Right lobe of liver (tissue), 6 donors: Measurements from ENCODE around the gene ARHGAP30. TPM values are rescaled to one million over a fixed set of nuclear protein-coding genes. Genes with fewer than 3 reads are reported as not detected.

Experiments used
- ATAC-seq, 4 donors: fragments of 200-7000 bp; cut with Tn5 transposase; one replicate each; pipeline ENCODE4 v1.9.1; 2020; ENCODE audit warnings: mild to moderate bottlenecking in 4 of 4, moderate library complexity in 4 of 4
- DNase-seq, 3 donors: peaks; one replicate each; pipeline ENCODE4 v3.0.0-alpha.2; 2020
- H3K27ac ChIP-seq, 3 donors: fragments of 200-600 bp; one replicate each; pipeline ENCODE4 v1.8.0; 2022
- H3K27me3 ChIP-seq, 2 donors: fragments of 200-600 bp; one replicate each; pipeline ENCODE4 v1.8.0; 2022
- H3K36me3 ChIP-seq, 4 donors: fragments of 200-600 bp; sonication (generic) in 1 of 4; one replicate each; pipeline versions ENCODE4 v1.5.1 to v1.8.0; 2017 to 2022; ENCODE audit warnings: control low read depth in 1 of 4
- H3K4me1 ChIP-seq, 4 donors: fragments of 200-600 bp; sonication (generic) in 1 of 4; one replicate each; pipeline versions ENCODE4 v1.5.1 to v1.8.0; 2017 to 2022; ENCODE audit warnings: control low read depth in 1 of 4
- H3K4me3 ChIP-seq, 3 donors: fragments of 200-600 bp; one replicate each; pipeline ENCODE4 v1.8.0; 2022
- H3K9me3 ChIP-seq, 4 donors: fragments of 200-600 bp; sonication (generic) in 1 of 4; one replicate each; pipeline versions ENCODE4 v1.5.1 to v1.8.0; 2017 to 2022; ENCODE audit warnings: control low read depth in 1 of 4
- CTCF ChIP-seq, 4 donors: fragments of 200-600 bp in 3 of 4; fragments of 450-650 bp in 1 of 4; IDR thresholded peaks; one replicate each; pipeline versions ENCODE4 v1.5.1 to v1.8.0; 2016 to 2022; ENCODE audit warnings: antibody characterized with exemption in 4 of 4, mild to moderate bottlenecking in 2 of 4
- POLR2A ChIP-seq: fragments of 450-650 bp; IDR thresholded peaks from one replicate; pipeline ENCODE4 v1.6.1; 2017; ENCODE audit warnings: antibody characterized with exemption, mild to moderate bottlenecking
- WGBS: methylation state at CpG from one replicate; pipeline ENCODE4 v1.1.6; 2018; ENCODE audit warnings: low coverage, low lambda C conversion rate; ENCODE audit not compliant: insufficient coverage; ENCODE audit errors: missing lambda C conversion rate; 5-methylcytosine and 5-hydroxymethylcytosine counted together
- intact Hi-C, 2 donors: fragments of 100-400 bp; cut with DNase I; formaldehyde crosslinking; loops; one replicate each; pipeline versions ENCODE4 v1.11.2 to v1.14.1; 2022
- total RNA-seq, 6 experiments: library from RNA; depleted of rRNA in 2 of 6; stranded (reverse); fragments of >200 nt in 2 of 6; fragmentation: NEBNext Ultra II Directional in 3 of 6; extraction: Animal tissue kit (Norgen Biotek cat#: 25700) in 3 of 6; gene quantifications; one replicate each; pipeline versions ENCODE4 v1.1.0 to v1.2.4, GENCODE V29; 2016 to 2023
- donor health status: DM: no; HTN: yes; CAD: no.
- donor health status: DM: no; HTN: no; CAD: no.
- donor health status: DM: no; HTN: no; CAD: no.
- donor health status: DM: no; HTN: yes; CAD: no.
- donor health status: DM: no; HTN: yes; CAD: no.

The ARHGAP30 gene
- total RNA-seq, 6 experiments from 2014 or later, result 2.8 to 7.4 (median 3.6) TPM

DNA sequence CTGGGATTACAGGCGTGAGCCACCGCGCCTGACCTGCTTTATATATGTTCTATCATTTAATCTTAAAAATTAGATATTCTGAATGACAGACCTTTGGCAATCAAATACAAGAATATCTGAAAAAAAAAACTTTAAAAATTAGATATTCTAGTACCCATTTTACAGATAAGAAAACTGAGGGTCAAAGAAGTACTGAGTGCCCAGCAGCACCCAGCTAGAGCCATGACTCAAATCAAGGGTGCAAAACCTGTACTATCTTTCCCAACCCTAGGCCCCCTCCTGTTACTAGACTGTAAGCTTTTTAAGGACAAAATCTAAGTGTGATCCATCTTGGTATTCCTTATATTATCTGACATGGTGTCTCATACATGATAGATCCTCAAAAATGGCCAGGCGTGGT, 8.3 kb downstream of the ARHGAP30 start:
- Histone ChIP-seq H3K9me3 (no peaks in the 10 kb centered on the region), H3K36me3 (no peaks in the 10 kb centered on the region), H3K4me1 (no peaks in the 10 kb centered on the region), H3K27ac (no peak overlapping the region), H3K27me3 (no peaks in the 10 kb centered on the region), H3K4me3 (no peak overlapping the region)
- no peak for TF ChIP-seq POLR2A
- no peak for DNase-seq
- 88% methylated on average over 4 of the region's 4 CpGs for WGBS
- no peak for ATAC-seq
- intact Hi-C loops, result no loop called here

GRCh38 chr1:161059293-161059692, 10.4 kb downstream of the ARHGAP30 start:
- H3K27ac ChIP-seq, result no peak overlapping the region
- intact Hi-C loops, result no loop called here
- H3K4me3 ChIP-seq, result no peak overlapping the region
- no peaks in the 10 kb centered on the region for H3K36me3 ChIP-seq
- ATAC-seq, result no peak
- DNase-seq, result no peak
- TF ChIP-seq CTCF (IDR thresholded peaks at IDR 0.05), result no peak
- TF ChIP-seq POLR2A, result no peak
- 77% methylated on average over 6 of the region's 6 CpGs for WGBS
- no peaks in the 10 kb centered on the region for H3K4me1 ChIP-seq
- no peaks in the 10 kb centered on the region for H3K27me3 ChIP-seq
- H3K9me3 ChIP-seq, result no peaks in the 10 kb centered on the region

- DNase-seq (no peak), ATAC-seq (no peak)
- Histone ChIP-seq H3K27ac (no peak overlapping the region), H3K9me3 (no peaks in the 10 kb centered on the region), H3K4me3 (no peak overlapping the region), H3K36me3 (no peaks in the 10 kb centered on the region), H3K27me3 (no peaks in the 10 kb centered on the region), H3K4me1 (no peaks in the 10 kb centered on the region)
- intact Hi-C loops, result no loop called here
- TF ChIP-seq POLR2A (no peak), CTCF (IDR thresholded peaks at IDR 0.05) (peak in 1 of 4 donors; percentile 17)
- 65% methylated on average over 2 of the region's 7 CpGs for WGBS
Measured at GRCh38 chr1:161054805-161055204, 14.9 kb downstream of the ARHGAP30 start.

DNA sequence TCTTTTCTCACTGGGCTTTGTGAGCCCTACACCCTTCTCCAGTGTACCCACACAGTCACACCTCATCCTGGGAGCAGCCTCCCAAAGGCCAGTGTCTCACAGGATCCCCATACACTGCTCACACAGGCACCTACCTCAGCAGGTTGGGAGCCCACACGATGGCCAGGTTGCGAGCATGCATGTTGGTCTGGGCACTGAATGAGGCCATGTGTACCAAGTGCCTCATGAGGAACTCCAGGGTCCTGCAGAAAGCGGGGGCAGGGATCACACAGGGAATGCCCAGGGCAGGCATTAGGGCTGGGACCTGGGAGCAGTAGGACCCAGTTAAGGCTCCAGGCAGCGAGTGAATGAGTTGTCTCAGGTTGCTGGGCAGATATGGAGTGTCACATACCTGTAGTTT, 15.5 kb downstream of the ARHGAP30 start:
- Histone ChIP-seq H3K9me3 (no peaks in the 10 kb centered on the region), H3K4me3 (no peak overlapping the region), H3K36me3 (no peaks in the 10 kb centered on the region), H3K27me3 (no peaks in the 10 kb centered on the region), H3K27ac (no peak overlapping the region), H3K4me1 (no peaks in the 10 kb centered on the region)
- ATAC-seq, result no peak
- intact Hi-C loops, result no loop called here
- 88% methylated on average over 2 of the region's 4 CpGs for WGBS
- TF ChIP-seq POLR2A, result no peak
- no peak for TF ChIP-seq CTCF (IDR thresholded peaks at IDR 0.05)
- no peak for DNase-seq

- no peak for DNase-seq
- Histone ChIP-seq H3K27ac (no peak overlapping the region), H3K9me3 (no peaks in the 10 kb centered on the region), H3K4me1 (no peaks in the 10 kb centered on the region), H3K27me3 (no peaks in the 10 kb centered on the region), H3K4me3 (no peak overlapping the region), H3K36me3 (no peaks in the 10 kb centered on the region)
- no peak for ATAC-seq
- TF ChIP-seq CTCF (IDR thresholded peaks at IDR 0.05) (no peak), POLR2A (no peak)
- WGBS, result no CpG with 5 or more reads among the region's 3 CpGs
- intact Hi-C loops, result no loop called here
Measured at GRCh38 chr1:161052899-161053298, 16.8 kb downstream of the ARHGAP30 start.
